K562 (cell line): Measurements from ENCODE around the gene FOS. TPM values are rescaled to one million over a fixed set of nuclear protein-coding genes. Genes with fewer than 3 reads are reported as not detected.

ENCODE experiments used
- BMI1 ChIP-seq: fragments of 150-350 bp; IDR thresholded peaks from 2 replicates; pipeline ENCODE4 v1.6.1; 2014; ENCODE audit warnings: low read length
- CBX2 ChIP-seq: fragments of 200-600 bp; sonication (generic); IDR thresholded peaks from one replicate; pipeline ENCODE4 v1.6.1; 2012; ENCODE audit warnings: mild to moderate bottlenecking, low read length, inconsistent platforms; ENCODE audit not compliant: insufficient read depth, poor library complexity, severe bottlenecking
- CSDE1 ChIP-seq, 2 experiments: fragments of 450-650 bp; IDR thresholded peaks; 2 replicates each; pipeline ENCODE4 v1.6.1; 2016; ENCODE audit warnings: mild to moderate bottlenecking in 1 of 2
- FOXA3 ChIP-seq, 2 experiments: fragments of 450-650 bp in 1 of 2; sonication (generic) in 1 of 2; formaldehyde crosslinking; IDR thresholded peaks in 1 of 2; conservative IDR thresholded peaks in 1 of 2; 2 replicates each; pipeline versions ENCODE4 v1.4.0 to v1.8.0; 2020 to 2022; ENCODE audit warnings: mild to moderate bottlenecking in 2 of 2, missing genetic modification reagents in 1 of 2
- PRPF4 ChIP-seq: fragments of 200-400 bp; formaldehyde crosslinking; IDR thresholded peaks from one replicate; pipeline ENCODE4 v1.6.1; 2017; ENCODE audit warnings: low read length, low read depth, mild to moderate bottlenecking; ENCODE audit not compliant: insufficient read depth, poor library complexity, severe bottlenecking
- RHOXF2B ChIP-seq: fragments of 250-450 bp; sonication (Bioruptor Pico); conservative IDR thresholded peaks from 2 replicates; pipeline ENCODE4 v1.5.1; 2021
- SREBF2 ChIP-seq: sonication (generic); formaldehyde crosslinking; IDR thresholded peaks from 2 replicates; pipeline ENCODE4 v1.4.0; 2020; ENCODE audit warnings: mild to moderate bottlenecking, missing genetic modification reagents
- SRSF1 ChIP-seq: fragments of 200-400 bp; formaldehyde crosslinking; IDR thresholded peaks from 2 replicates; pipeline ENCODE4 v1.6.1; 2017; ENCODE audit warnings: mild to moderate bottlenecking, low read depth, low read length, moderate library complexity
- TBL1XR1 ChIP-seq, 2 experiments: IDR thresholded peaks; 2 replicates each; pipeline ENCODE4 v1.6.1; 2012; ENCODE audit warnings: improper control_type of control experiment in 2 of 2, low read length in 2 of 2, mild to moderate bottlenecking in 1 of 2
- TOE1 ChIP-seq, 2 experiments: fragments of 450-650 bp in 1 of 2; sonication (generic) in 1 of 2; formaldehyde crosslinking in 1 of 2; IDR thresholded peaks; 2 replicates each; pipeline versions ENCODE4 v1.7.1 to v1.8.0; 2016 to 2022; ENCODE audit warnings: borderline replicate concordance in 2 of 2, mild to moderate bottlenecking in 2 of 2, antibody characterized with exemption in 1 of 2, inconsistent platforms in 1 of 2, low read depth in 1 of 2, missing genetic modification reagents in 1 of 2, moderate library complexity in 1 of 2
- TRIM24 ChIP-seq, 2 experiments: fragments of 450-650 bp; IDR thresholded peaks; 2 replicates each; pipeline ENCODE4 v1.6.1; 2016
- ZNF165 ChIP-seq: fragments of 250-450 bp; sonication (Bioruptor Pico); IDR thresholded peaks from 2 replicates; pipeline ENCODE4 v1.4.0; 2020; ENCODE audit warnings: borderline replicate concordance
- ZNF23 ChIP-seq: fragments of 250-450 bp; sonication (Bioruptor Pico); IDR thresholded peaks from 2 replicates; pipeline ENCODE4 v1.4.0; 2020; ENCODE audit warnings: mild to moderate bottlenecking
- ZNF253 ChIP-seq: fragments of 250-450 bp; sonication (Bioruptor Pico); conservative IDR thresholded peaks from 2 replicates; pipeline ENCODE4 v1.6.1; 2021; ENCODE audit warnings: mild to moderate bottlenecking
- ZNF282 ChIP-seq: sonication (generic); formaldehyde crosslinking; IDR thresholded peaks from 2 replicates; pipeline ENCODE4 v1.8.1; 2023; ENCODE audit warnings: missing genetic modification reagents
- ZNF354B ChIP-seq: fragments of 250-450 bp; sonication (Bioruptor Pico); IDR thresholded peaks from 2 replicates; pipeline ENCODE4 v1.4.0; 2020
- polyA plus RNA-seq, 8 experiments: library from polyadenylated mRNA; depleted of rRNA in 4 of 8; stranded (reverse) in 5 of 8; unstranded in 3 of 8; fragments of >200 nt; fragmentation: Nextera tagmentation in 2 of 8; fragmentation: Illumina TruSeq in 1 of 8; extraction: Ambion mirVana in 2 of 8; extraction: Trizol in 1 of 8; gene quantifications; 2 replicates each; pipeline versions ENCODE4 v1.2.1 to v1.2.3, GENCODE V29; 2011 to 2014; ENCODE audit warnings: inconsistent platforms in 1 of 8, missing spikeins in 1 of 8
- total RNA-seq, 7 experiments: library from RNA; depleted of rRNA in 6 of 7; stranded (reverse); fragments of >200 nt in 6 of 7; fragmentation: Illumina TruSeq in 2 of 7; extraction: Trizol in 2 of 7; gene quantifications; 2 replicates each; pipeline versions ENCODE4 v1.2.1 to v1.2.3, GENCODE V29; 2011 to 2021; ENCODE audit warnings: low replicate concordance in 1 of 7
- TF ChIP-seq, protein P1 (sequence below): fragments of 250-450 bp; sonication (Bioruptor Pico); IDR thresholded peaks from 2 replicates; pipeline ENCODE4 v1.4.0; 2020; ENCODE audit warnings: mild to moderate bottlenecking, moderate library complexity
- TF ChIP-seq, protein P2 (sequence below): fragments of 250-450 bp; sonication (Bioruptor Pico); IDR thresholded peaks from 2 replicates; pipeline ENCODE4 v1.5.0; 2022; ENCODE audit warnings: mild to moderate bottlenecking
- TF ChIP-seq, protein P3 (sequence below): sonication (generic); IDR thresholded peaks from 2 replicates; pipeline ENCODE4 v1.6.1; 2016
- TF ChIP-seq, protein P4 (sequence below): fragments of 450-650 bp; IDR thresholded peaks from 2 replicates; pipeline ENCODE4 v1.6.1; 2017; ENCODE audit warnings: mild to moderate bottlenecking, moderate library complexity

Gene FOS
- total and polyA plus RNA-seq, 9 of the 15 experiments (the other 6 are each of a cell fraction or from before 2014, with no cell fraction given) = 0.54 to 13.8 (median 8.9) TPM

DNA sequence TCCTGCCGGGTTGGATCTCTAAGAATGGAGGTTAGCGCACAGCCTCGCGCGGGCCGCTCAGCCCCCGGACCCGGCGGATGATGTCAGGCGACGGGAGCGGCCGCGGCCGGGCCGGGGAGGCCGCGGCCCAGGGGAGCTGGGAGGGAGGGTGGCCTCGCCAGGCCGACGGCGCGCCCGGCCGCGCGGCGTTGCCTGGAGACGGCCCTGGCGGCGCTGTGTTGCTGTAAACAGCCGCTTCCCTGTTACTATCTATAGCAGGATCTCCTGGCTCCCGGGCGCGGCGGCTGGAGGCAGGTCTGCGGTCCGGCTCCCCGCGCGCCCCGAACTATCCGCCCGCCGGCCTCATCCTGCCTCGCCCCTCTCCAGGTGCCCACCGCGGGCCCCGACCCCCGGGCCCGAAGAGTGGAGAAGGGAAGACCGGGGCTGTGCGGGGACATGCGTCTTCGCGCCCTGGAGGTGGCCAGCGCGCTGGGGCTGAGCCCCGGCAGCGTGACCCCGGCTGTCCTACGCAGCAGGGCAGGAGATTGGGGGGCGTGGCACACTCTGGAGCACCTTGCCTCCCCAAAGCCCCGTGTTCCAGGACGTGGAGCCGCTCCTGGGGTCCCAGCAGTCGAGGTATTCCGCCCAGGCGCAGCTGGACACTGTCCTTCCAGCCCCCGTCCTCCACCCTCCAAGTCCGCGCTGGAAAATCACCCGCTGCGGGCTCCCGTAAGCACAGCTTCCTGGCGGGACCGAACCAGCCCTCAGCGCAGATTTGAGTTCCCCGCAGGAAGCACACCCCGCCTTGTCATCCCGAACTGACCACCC is 1.4 kb upstream of the FOS start (continued):
- TF ChIP-seq, protein P1, sequence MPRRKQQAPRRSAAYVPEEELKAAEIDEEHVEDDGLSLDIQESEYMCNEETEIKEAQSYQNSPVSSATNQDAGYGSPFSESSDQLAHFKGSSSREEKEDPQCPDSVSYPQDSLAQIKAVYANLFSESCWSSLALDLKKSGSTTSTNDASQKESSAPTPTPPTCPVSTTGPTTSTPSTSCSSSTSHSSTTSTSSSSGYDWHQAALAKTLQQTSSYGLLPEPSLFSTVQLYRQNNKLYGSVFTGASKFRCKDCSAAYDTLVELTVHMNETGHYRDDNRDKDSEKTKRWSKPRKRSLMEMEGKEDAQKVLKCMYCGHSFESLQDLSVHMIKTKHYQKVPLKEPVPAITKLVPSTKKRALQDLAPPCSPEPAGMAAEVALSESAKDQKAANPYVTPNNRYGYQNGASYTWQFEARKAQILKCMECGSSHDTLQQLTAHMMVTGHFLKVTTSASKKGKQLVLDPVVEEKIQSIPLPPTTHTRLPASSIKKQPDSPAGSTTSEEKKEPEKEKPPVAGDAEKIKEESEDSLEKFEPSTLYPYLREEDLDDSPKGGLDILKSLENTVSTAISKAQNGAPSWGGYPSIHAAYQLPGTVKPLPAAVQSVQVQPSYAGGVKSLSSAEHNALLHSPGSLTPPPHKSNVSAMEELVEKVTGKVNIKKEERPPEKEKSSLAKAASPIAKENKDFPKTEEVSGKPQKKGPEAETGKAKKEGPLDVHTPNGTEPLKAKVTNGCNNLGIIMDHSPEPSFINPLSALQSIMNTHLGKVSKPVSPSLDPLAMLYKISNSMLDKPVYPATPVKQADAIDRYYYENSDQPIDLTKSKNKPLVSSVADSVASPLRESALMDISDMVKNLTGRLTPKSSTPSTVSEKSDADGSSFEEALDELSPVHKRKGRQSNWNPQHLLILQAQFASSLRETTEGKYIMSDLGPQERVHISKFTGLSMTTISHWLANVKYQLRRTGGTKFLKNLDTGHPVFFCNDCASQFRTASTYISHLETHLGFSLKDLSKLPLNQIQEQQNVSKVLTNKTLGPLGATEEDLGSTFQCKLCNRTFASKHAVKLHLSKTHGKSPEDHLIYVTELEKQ (CRISPR knock-in tag) = no peak
- no peak for TF ChIP-seq RHOXF2B
- no peak for TF ChIP-seq ZNF23 (CRISPR knock-in tag)
- no peak for TF ChIP-seq ZNF253
- TF ChIP-seq ZNF354B (CRISPR knock-in tag) = no peak
- TF ChIP-seq CSDE1 (IDR thresholded peaks at IDR 0.05) = no peak
- TF ChIP-seq ZNF165 (CRISPR knock-in tag) = no peak
- peak; percentile 59; the same call in 1 of the 2 replicates for TF ChIP-seq BMI1
- TF ChIP-seq TBL1XR1 (IDR thresholded peaks at IDR 0.05; ENCODE audit: low read length in 2 of 2) = peak in 1 of 2 experiments; percentile 10; a peak in 1 of 4 replicates
- TF ChIP-seq TRIM24 (IDR thresholded peaks at IDR 0.05) = no peak
- TF ChIP-seq PRPF4 = no peak
- TF ChIP-seq, protein P2, sequence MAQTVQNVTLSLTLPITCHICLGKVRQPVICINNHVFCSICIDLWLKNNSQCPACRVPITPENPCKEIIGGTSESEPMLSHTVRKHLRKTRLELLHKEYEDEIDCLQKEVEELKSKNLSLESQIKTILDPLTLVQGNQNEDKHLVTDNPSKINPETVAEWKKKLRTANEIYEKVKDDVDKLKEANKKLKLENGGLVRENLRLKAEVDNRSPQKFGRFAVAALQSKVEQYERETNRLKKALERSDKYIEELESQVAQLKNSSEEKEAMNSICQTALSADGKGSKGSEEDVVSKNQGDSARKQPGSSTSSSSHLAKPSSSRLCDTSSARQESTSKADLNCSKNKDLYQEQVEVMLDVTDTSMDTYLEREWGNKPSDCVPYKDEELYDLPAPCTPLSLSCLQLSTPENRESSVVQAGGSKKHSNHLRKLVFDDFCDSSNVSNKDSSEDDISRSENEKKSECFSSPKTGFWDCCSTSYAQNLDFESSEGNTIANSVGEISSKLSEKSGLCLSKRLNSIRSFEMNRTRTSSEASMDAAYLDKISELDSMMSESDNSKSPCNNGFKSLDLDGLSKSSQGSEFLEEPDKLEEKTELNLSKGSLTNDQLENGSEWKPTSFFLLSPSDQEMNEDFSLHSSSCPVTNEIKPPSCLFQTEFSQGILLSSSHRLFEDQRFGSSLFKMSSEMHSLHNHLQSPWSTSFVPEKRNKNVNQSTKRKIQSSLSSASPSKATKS (CRISPR knock-in tag) = no peak
- TF ChIP-seq SREBF2 (CRISPR knock-in tag) = no peak
- TF ChIP-seq, protein P3, sequence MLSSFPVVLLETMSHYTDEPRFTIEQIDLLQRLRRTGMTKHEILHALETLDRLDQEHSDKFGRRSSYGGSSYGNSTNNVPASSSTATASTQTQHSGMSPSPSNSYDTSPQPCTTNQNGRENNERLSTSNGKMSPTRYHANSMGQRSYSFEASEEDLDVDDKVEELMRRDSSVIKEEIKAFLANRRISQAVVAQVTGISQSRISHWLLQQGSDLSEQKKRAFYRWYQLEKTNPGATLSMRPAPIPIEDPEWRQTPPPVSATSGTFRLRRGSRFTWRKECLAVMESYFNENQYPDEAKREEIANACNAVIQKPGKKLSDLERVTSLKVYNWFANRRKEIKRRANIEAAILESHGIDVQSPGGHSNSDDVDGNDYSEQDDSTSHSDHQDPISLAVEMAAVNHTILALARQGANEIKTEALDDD = no peak
- no peak for TF ChIP-seq CBX2
- TF ChIP-seq ZNF282 (CRISPR knock-in tag) = no peak
- no peak for TF ChIP-seq SRSF1
- no peak for TF ChIP-seq TOE1 (IDR thresholded peaks at IDR 0.05; ENCODE audit: borderline replicate concordance)
- no peak for TF ChIP-seq TOE1 (CRISPR knock-in tag; IDR thresholded peaks at IDR 0.05; ENCODE audit: borderline replicate concordance, low read depth)
- TF ChIP-seq FOXA3 (CRISPR knock-in tag; conservative IDR thresholded peaks at IDR 0.05 in 1 of 2, IDR thresholded peaks at IDR 0.05 in 1 of 2) = peak in 1 of 2 experiments; percentile 11; a peak in 1 of 4 replicates
- TF ChIP-seq, protein P4, sequence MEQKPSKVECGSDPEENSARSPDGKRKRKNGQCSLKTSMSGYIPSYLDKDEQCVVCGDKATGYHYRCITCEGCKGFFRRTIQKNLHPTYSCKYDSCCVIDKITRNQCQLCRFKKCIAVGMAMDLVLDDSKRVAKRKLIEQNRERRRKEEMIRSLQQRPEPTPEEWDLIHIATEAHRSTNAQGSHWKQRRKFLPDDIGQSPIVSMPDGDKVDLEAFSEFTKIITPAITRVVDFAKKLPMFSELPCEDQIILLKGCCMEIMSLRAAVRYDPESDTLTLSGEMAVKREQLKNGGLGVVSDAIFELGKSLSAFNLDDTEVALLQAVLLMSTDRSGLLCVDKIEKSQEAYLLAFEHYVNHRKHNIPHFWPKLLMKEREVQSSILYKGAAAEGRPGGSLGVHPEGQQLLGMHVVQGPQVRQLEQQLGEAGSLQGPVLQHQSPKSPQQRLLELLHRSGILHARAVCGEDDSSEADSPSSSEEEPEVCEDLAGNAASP = no peak
